ENCODE data around the gene USP30.

Gene USP30

DNA sequence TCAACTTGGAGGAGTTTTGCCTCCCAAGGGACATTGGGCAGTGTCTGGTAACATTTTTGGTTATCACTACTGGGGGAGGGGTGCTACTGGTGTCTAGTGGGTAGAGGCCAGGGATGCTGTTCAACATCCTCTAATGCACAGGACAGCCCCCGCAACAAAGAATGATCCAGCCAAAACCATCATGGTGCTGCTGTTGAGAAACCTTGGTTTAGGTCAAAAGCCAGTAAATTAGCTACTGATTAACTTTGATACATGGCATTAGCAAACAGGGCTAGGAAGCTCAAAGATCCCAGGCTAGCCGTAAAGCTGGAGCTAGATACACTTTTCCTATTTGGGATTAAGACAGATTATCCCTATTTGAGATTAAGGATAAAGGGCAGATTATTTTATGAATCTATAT, 32.0 kb downstream of the USP30 start:
- H4K91ac ChIP-seq (ENCODE audit: low read depth, low read length), result no peak overlapping the region
- no peaks in the 10 kb centered on the region for H3K27me3 ChIP-seq (ENCODE audit: insufficient read depth, low read length)
- no peak overlapping the region for H3K4me2 ChIP-seq (ENCODE audit: low read length)
- H3K23ac ChIP-seq (ENCODE audit: low read length), result no peak overlapping the region
- H3K4me1 ChIP-seq (ENCODE audit: control insufficient read depth in 1 of 2, insufficient read depth in 2 of 2, low read length in 2 of 2), result no peaks in the 10 kb centered on the region
- no peaks in the 10 kb centered on the region for H3K79me1 ChIP-seq (ENCODE audit: low read length)
- WGBS (ENCODE audit: extremely low coverage, insufficient coverage, insufficient read length), result no CpG with 5 or more reads among the region's 2 CpGs
- no peak overlapping the region for H3K18ac ChIP-seq (ENCODE audit: low read length)
- H2BK120ac ChIP-seq (ENCODE audit: insufficient read depth, low read length, poor library complexity), result no peak overlapping the region
- H3K4ac ChIP-seq (ENCODE audit: low read depth, low read length), result no peak overlapping the region
- no peak overlapping the region for H3K27ac ChIP-seq (ENCODE audit: low read depth, low read length)
- H4K8ac ChIP-seq (ENCODE audit: low read depth, low read length), result no peak overlapping the region
- no peak overlapping the region for H3K14ac ChIP-seq (ENCODE audit: low read length)
- no peak overlapping the region for H4K12ac ChIP-seq (ENCODE audit: low read depth, low read length)
- no peak overlapping the region for H2BK12ac ChIP-seq (ENCODE audit: low read length)
- H3K79me2 ChIP-seq (ENCODE audit: control insufficient read depth, insufficient read depth, low read length, poor library complexity), result no peaks in the 10 kb centered on the region
- H2AK5ac ChIP-seq (ENCODE audit: low read length), result no peak overlapping the region
- peaks cover 25 to 39% of the 10 kb centered on the region in 2 experiments for H3K36me3 ChIP-seq (ENCODE audit: control insufficient read depth in 1 of 2, insufficient read depth in 2 of 2, low read length in 2 of 2)
- no peaks in the 10 kb centered on the region for H3K9me3 ChIP-seq (ENCODE audit: insufficient read depth, low read depth, low read length)
- no peak overlapping the region for H3K9ac ChIP-seq (ENCODE audit: low read length)
- H3K4me3 ChIP-seq (ENCODE audit: low read depth, low read length), result no peak overlapping the region
- H2BK5ac ChIP-seq (ENCODE audit: low read depth, low read length, poor library complexity), result no peak overlapping the region
- no peak for DNase-seq
- H2AFZ ChIP-seq (ENCODE audit: insufficient read depth, low read length, poor library complexity), result no peak overlapping the region

DNA sequence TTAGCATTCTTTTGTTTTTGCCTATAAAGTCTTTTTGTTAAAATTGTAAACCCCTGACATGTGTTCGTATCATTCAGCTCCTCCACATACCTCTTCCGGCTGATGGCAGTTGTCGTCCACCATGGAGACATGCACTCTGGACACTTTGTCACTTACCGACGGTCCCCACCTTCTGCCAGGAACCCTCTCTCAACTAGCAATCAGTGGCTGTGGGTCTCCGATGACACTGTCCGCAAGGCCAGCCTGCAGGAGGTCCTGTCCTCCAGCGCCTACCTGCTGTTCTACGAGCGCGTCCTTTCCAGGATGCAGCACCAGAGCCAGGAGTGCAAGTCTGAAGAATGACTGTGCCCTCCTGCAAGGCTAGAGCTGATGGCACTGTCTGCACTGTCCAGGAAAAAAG, 33.2 kb downstream of the USP30 start:
- H3K18ac ChIP-seq (ENCODE audit: low read length), result no peak overlapping the region
- no peaks in the 10 kb centered on the region for H3K9me3 ChIP-seq (ENCODE audit: insufficient read depth, low read depth, low read length)
- no peak overlapping the region for H3K23ac ChIP-seq (ENCODE audit: low read length)
- no peak overlapping the region for H2AFZ ChIP-seq (ENCODE audit: insufficient read depth, low read length, poor library complexity)
- no peaks in the 10 kb centered on the region for H3K27me3 ChIP-seq (ENCODE audit: insufficient read depth, low read length)
- no peak overlapping the region for H3K4me2 ChIP-seq (ENCODE audit: low read length)
- H3K27ac ChIP-seq (ENCODE audit: low read depth, low read length), result no peak overlapping the region
- H3K4me3 ChIP-seq (ENCODE audit: low read depth, low read length), result no peak overlapping the region
- no peak overlapping the region for H3K4ac ChIP-seq (ENCODE audit: low read depth, low read length)
- no peak overlapping the region for H3K14ac ChIP-seq (ENCODE audit: low read length)
- no peak overlapping the region for H2AK5ac ChIP-seq (ENCODE audit: low read length)
- H4K91ac ChIP-seq (ENCODE audit: low read depth, low read length), result no peak overlapping the region
- H4K8ac ChIP-seq (ENCODE audit: low read depth, low read length), result no peak overlapping the region
- no peak overlapping the region for H3K9ac ChIP-seq (ENCODE audit: low read length)
- H2BK5ac ChIP-seq (ENCODE audit: low read depth, low read length, poor library complexity), result no peak overlapping the region
- H4K12ac ChIP-seq (ENCODE audit: low read depth, low read length), result no peak overlapping the region
- no peak for DNase-seq
- H2BK12ac ChIP-seq (ENCODE audit: low read length), result no peak overlapping the region
- no peaks in the 10 kb centered on the region for H3K79me1 ChIP-seq (ENCODE audit: low read length)
- peaks cover 25 to 39% of the 10 kb centered on the region in 2 experiments for H3K36me3 ChIP-seq (ENCODE audit: control insufficient read depth in 1 of 2, insufficient read depth in 2 of 2, low read length in 2 of 2)
- WGBS (ENCODE audit: extremely low coverage, insufficient coverage, insufficient read length), result no CpG with 5 or more reads among the region's 11 CpGs
- no peaks in the 10 kb centered on the region for H3K79me2 ChIP-seq (ENCODE audit: control insufficient read depth, insufficient read depth, low read length, poor library complexity)
- no peak overlapping the region for H2BK120ac ChIP-seq (ENCODE audit: insufficient read depth, low read length, poor library complexity)
- no peaks in the 10 kb centered on the region for H3K4me1 ChIP-seq (ENCODE audit: control insufficient read depth in 1 of 2, insufficient read depth in 2 of 2, low read length in 2 of 2)

DNA sequence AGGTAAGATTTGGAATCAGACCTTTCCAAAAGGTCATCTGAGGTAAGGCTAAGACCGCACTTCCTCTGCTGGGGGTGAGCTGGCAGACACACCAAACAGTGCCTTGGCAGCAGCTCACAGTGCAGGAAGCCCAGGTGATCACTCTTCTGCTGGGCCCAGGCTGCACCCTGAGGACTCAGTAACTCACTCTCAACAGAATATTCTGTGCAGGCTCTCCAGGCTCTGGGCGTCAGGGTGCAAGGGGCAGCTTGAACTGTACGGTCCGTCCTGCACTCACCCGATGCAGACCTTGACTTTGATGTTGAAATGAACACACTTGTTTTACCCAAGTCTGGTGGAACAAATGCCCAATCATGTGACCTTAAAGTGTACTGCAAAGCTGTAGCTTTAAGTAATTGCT, 34.9 kb downstream of the USP30 start:
- no peak overlapping the region for H3K4me2 ChIP-seq (ENCODE audit: low read length)
- H4K8ac ChIP-seq (ENCODE audit: low read depth, low read length), result no peak overlapping the region
- H3K23ac ChIP-seq (ENCODE audit: low read length), result no peak overlapping the region
- no peak for DNase-seq
- H3K79me2 ChIP-seq (ENCODE audit: control insufficient read depth, insufficient read depth, low read length, poor library complexity), result no peaks in the 10 kb centered on the region
- H3K18ac ChIP-seq (ENCODE audit: low read length), result no peak overlapping the region
- no peaks in the 10 kb centered on the region for H3K79me1 ChIP-seq (ENCODE audit: low read length)
- H2BK12ac ChIP-seq (ENCODE audit: low read length), result no peak overlapping the region
- no peaks in the 10 kb centered on the region for H3K4me1 ChIP-seq (ENCODE audit: control insufficient read depth in 1 of 2, insufficient read depth in 2 of 2, low read length in 2 of 2)
- H3K36me3 ChIP-seq (ENCODE audit: control insufficient read depth in 1 of 2, insufficient read depth in 2 of 2, low read length in 2 of 2), result peaks cover 25 to 33% of the 10 kb centered on the region in 2 experiments
- H4K12ac ChIP-seq (ENCODE audit: low read depth, low read length), result no peak overlapping the region
- H2AK5ac ChIP-seq (ENCODE audit: low read length), result no peak overlapping the region
- H2AFZ ChIP-seq (ENCODE audit: insufficient read depth, low read length, poor library complexity), result no peak overlapping the region
- H2BK5ac ChIP-seq (ENCODE audit: low read depth, low read length, poor library complexity), result no peak overlapping the region
- H3K4ac ChIP-seq (ENCODE audit: low read depth, low read length), result no peak overlapping the region
- WGBS (ENCODE audit: extremely low coverage, insufficient coverage, insufficient read length), result no CpG with 5 or more reads among the region's 5 CpGs
- H2BK120ac ChIP-seq (ENCODE audit: insufficient read depth, low read length, poor library complexity), result no peak overlapping the region
- H3K9me3 ChIP-seq (ENCODE audit: insufficient read depth, low read depth, low read length), result no peaks in the 10 kb centered on the region
- no peak overlapping the region for H3K27ac ChIP-seq (ENCODE audit: low read depth, low read length)
- H4K91ac ChIP-seq (ENCODE audit: low read depth, low read length), result no peak overlapping the region
- no peak overlapping the region for H3K9ac ChIP-seq (ENCODE audit: low read length)
- no peak overlapping the region for H3K14ac ChIP-seq (ENCODE audit: low read length)
- peak overlapping the region; percentile 2 for H3K4me3 ChIP-seq (ENCODE audit: low read depth, low read length)
- no peaks in the 10 kb centered on the region for H3K27me3 ChIP-seq (ENCODE audit: insufficient read depth, low read length)

DNA sequence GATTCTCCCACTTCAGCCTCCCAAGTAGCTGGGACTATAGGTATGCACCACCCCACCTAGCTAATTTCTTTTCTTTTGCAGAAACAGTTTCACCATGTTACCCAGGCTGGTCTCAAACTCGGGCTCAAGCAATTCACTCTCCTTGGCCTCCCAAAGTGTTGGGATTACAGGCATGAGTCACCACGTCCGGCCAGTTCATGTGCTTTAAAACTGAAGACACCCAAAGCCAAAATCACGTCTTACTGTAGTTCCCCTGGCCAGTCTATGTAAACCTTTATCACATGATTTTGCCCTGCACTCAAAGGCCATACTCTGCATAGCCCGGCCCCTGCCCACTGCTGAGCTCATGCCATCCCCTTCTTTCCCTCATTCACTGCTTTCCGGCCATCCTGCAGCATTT, 36.4 kb downstream of the USP30 start:
- H3K4me2 ChIP-seq (ENCODE audit: low read length), result no peak overlapping the region
- H2AK5ac ChIP-seq (ENCODE audit: low read length), result no peak overlapping the region
- no peak overlapping the region for H2BK120ac ChIP-seq (ENCODE audit: insufficient read depth, low read length, poor library complexity)
- no peak overlapping the region for H3K14ac ChIP-seq (ENCODE audit: low read length)
- peaks cover 19 to 21% of the 10 kb centered on the region in 2 experiments for H3K36me3 ChIP-seq (ENCODE audit: control insufficient read depth in 1 of 2, insufficient read depth in 2 of 2, low read length in 2 of 2)
- no peaks in the 10 kb centered on the region for H3K27me3 ChIP-seq (ENCODE audit: insufficient read depth, low read length)
- H4K91ac ChIP-seq (ENCODE audit: low read depth, low read length), result no peak overlapping the region
- no peak overlapping the region for H4K8ac ChIP-seq (ENCODE audit: low read depth, low read length)
- no peak overlapping the region for H2BK5ac ChIP-seq (ENCODE audit: low read depth, low read length, poor library complexity)
- peaks cover 3% of the 10 kb centered on the region for H3K79me1 ChIP-seq (ENCODE audit: low read length)
- no peak overlapping the region for H2BK12ac ChIP-seq (ENCODE audit: low read length)
- H3K23ac ChIP-seq (ENCODE audit: low read length), result no peak overlapping the region
- no CpG with 5 or more reads among the region's 6 CpGs for WGBS (ENCODE audit: extremely low coverage, insufficient coverage, insufficient read length)
- no peak overlapping the region for H3K4ac ChIP-seq (ENCODE audit: low read depth, low read length)
- no peaks in the 10 kb centered on the region for H3K79me2 ChIP-seq (ENCODE audit: control insufficient read depth, insufficient read depth, low read length, poor library complexity)
- H3K4me1 ChIP-seq (ENCODE audit: control insufficient read depth in 1 of 2, insufficient read depth in 2 of 2, low read length in 2 of 2), result peaks cover 8% of the 10 kb centered on the region in 2 experiments
- no peaks in the 10 kb centered on the region for H3K9me3 ChIP-seq (ENCODE audit: insufficient read depth, low read depth, low read length)
- no peak overlapping the region for H3K4me3 ChIP-seq (ENCODE audit: low read depth, low read length)
- DNase-seq, result no peak
- no peak overlapping the region for H3K18ac ChIP-seq (ENCODE audit: low read length)
- H3K27ac ChIP-seq (ENCODE audit: low read depth, low read length), result no peak overlapping the region
- H2AFZ ChIP-seq (ENCODE audit: insufficient read depth, low read length, poor library complexity), result no peak overlapping the region
- no peak overlapping the region for H3K9ac ChIP-seq (ENCODE audit: low read length)
- H4K12ac ChIP-seq (ENCODE audit: low read depth, low read length), result no peak overlapping the region

Measured in trophoblast cell (in vitro differentiated cells and primary cell).